GM18951 (cell line): Measurements from ENCODE around the gene TRABD2A.
"Not testable (repeated sequence)": the region's sequence is repeated elsewhere in the genome, so short reads cannot be mapped to it uniquely, and the experiment has no call there.

Experiments
- POLR2A ChIP-seq: IDR thresholded peaks from 4 replicates; pipeline ENCODE4 v1.6.1; 2011; ENCODE audit warnings: mild to moderate bottlenecking; ENCODE audit not compliant: insufficient read length, insufficient read depth; ENCODE audit errors: extremely low read depth
- in situ Hi-C: fragments of 300-500 bp; cut with MboI; formaldehyde crosslinking; loops from one replicate; pipeline ENCODE4 v1.12.0; 2022; ENCODE audit warnings: low sequenced_read_pairs, mixed read lengths, inconsistent platforms; ENCODE audit not compliant: unreplicated experiment

Gene TRABD2A

GRCh38 chr2:84799772-84800171, 81.1 kb downstream of the TRABD2A start:
- TF ChIP-seq POLR2A = no peak
- in situ Hi-C loops = no loop called here

DNA sequence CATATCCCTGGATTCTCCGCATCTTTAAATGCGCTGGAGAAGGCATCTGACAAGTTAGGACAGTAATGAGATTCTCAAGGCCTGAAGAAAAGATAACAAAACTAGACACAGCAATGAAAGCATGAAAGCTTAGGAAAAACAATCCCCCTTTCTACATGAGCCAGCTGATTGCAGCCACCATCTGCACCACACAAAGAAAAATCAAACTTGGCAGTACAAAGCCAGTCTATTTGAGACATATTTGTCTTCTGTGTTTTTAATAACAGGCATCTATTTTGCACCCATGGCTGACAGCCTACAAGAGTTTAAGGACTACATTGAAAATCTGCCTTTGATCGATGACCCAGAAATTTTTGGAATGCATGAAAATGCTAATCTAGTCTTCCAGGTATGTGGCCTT, 83.6 kb downstream of the TRABD2A start:
- no peak for TF ChIP-seq POLR2A
- in situ Hi-C loops = no loop called here

DNA sequence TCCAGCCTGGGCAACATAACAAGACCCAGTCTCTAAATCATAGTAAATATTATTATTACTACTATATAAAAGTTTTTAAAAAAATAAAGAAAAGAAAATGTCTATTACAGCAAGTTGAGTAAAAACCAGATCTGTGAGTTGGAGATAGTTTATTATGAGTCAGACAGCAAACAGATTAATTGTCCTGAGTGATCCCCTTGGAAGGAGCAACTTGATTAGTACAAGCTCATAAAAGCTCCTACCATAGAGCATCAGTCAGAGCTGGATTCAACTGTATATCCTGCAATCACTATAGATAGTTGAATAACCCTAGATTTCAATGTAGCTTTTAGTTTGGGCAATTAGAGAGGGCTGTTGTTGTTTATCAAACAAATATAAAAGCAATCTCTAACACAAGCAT, 84.1 kb downstream of the TRABD2A start:
- no peak for TF ChIP-seq POLR2A
- in situ Hi-C loops = no loop called here

GRCh38 chr2:84793641-84794040, 87.2 kb downstream of the TRABD2A start:
- in situ Hi-C loops = no loop called here
- TF ChIP-seq POLR2A = no peak

DNA sequence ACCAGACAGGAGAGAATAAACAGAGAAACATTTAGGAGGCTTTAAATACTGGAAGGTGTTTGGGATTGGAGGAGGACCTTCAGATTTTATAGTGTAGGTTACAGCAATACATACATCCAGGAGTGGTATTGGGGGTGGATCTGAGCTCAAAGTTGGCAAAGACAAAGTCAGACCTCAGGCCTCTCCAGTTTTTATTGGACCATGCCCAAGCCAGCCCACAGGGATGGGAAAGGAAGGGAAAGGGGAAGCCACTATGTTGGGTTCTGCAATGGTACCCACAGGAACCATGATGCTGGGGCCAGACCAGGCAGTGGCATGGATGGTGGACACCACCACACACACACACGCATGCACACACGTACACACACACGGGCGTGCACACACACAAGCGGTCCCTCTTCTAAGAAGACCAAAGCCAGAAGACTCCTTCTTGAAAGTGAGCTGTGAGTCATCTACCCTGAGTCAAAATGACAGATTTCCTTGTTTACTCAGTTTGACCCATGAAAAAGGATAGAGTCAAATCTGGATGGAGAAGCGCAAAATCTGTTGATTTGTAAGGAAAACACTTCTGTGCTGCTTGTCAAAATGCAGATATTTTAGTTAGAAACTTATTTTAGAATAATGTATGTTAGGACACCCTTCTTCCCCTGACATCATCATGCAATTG, 87.9 kb downstream of the TRABD2A start:
- in situ Hi-C loops = no loop called here
- no peak for TF ChIP-seq POLR2A

DNA sequence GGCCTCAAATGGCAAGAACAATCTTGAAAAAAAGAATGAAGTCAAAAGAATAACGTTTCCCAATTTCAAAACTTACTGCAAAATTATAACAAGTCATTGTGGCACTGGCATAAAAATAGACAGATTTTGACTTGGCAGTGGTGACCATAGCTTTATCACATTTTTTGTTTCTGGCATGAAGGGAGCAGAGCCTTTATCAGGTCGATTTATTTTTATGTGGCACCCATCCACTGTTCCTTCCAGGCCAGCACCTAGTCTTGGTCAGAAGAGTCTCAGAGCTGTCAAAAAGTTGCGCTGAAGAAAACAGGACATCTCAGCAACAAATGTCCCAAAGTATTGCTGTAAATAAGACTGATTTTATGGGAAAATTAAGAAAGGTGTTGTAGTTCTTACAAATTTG, 92.4 kb downstream of the TRABD2A start:
- no peak for TF ChIP-seq POLR2A
- in situ Hi-C loops = no loop called here

- no peak for TF ChIP-seq POLR2A
- in situ Hi-C loops = no loop called here
Observed at GRCh38 chr2:84788027-84788426, 92.9 kb downstream of the TRABD2A start.

DNA sequence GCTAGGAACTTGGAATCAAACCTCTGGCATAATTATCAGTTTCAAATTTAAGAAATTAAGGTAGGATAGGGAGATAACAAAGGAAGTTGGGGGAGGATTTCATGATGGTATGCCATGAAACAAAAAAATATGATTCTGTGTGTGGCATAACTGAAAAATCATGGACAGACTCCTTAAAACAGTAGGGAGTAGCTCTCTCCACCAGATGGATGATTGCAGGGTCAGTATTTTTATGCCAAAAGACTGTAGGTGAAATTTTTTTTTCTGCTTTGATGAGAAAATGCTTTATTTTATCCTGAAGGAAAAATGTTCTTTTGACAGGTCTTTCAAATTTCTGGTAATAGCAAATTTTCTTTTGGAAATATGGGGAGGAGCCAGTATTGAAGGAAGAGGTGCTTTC, 94.3 kb downstream of the TRABD2A start:
- in situ Hi-C loops = no loop called here
- TF ChIP-seq POLR2A = no peak

GRCh38 chr2:84785950-84786349, 94.9 kb downstream of the TRABD2A start:
- TF ChIP-seq POLR2A = no peak
- in situ Hi-C loops = no loop called here

- no peak for TF ChIP-seq POLR2A
- in situ Hi-C loops = no loop called here
Observed at GRCh38 chr2:84782717-84783442, 98.0 kb downstream of the TRABD2A start.

GRCh38 chr2:84781942-84782716, 98.8 kb downstream of the TRABD2A start:
- no peak for TF ChIP-seq POLR2A
- in situ Hi-C loops = no loop called here

DNA sequence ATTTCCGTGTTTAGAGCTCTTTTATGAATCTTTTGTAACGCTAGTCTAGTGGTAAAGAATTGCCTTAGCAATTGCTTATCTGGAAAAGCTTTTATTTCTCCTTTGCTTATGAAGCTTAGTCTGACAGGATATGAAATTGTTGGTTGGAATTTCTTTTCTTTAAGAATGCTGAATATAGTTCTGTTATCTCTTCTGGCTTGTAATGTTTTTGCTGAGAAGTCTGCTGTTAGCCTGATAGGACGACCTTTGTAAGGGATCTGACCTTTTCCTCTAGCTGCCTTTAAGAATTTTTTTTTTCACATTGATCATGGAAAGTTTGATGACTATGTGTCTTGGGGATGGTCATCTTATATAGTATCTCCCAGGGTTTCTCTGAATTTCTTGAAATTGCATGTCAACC, 101.1 kb downstream of the TRABD2A start:
- no peak for TF ChIP-seq POLR2A
- in situ Hi-C loops = no loop called here

DNA sequence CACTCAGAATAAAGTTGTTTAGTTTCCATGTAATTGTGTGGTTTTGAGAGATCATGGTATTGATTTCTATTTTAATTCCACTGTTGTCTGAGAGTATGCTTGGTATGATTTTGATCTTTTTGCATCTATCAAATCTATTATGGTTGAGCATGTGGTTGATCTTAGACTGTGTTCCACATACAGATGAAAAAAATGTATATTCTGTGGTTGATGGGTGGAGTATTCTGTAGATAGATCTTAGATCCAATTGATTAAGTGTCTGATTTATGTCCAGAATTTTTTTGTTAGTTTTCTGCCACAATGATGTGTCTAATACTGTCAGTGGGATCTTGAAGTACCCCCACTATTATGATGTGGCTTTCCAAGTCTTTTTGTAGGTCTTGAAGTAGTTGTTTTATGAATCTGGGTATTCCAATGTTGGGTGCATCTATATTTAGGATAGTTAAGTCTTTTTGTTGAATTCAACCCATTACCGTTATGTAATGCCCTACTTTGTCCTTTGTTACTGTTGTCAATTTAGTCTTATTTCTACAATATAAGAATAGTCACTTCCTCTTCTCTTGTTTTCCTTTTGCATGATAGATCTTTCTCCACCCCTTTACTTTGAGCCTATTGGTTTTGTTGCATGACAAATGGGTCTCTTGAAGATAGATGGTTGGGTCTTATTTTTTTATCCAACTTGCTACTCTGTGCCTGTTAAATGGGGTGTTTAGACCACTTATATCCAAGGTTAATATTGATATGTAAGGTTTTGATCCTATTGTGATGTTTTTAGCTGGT, 101.8 kb downstream of the TRABD2A start:
- TF ChIP-seq POLR2A = no peak
- in situ Hi-C loops = no loop called here

DNA sequence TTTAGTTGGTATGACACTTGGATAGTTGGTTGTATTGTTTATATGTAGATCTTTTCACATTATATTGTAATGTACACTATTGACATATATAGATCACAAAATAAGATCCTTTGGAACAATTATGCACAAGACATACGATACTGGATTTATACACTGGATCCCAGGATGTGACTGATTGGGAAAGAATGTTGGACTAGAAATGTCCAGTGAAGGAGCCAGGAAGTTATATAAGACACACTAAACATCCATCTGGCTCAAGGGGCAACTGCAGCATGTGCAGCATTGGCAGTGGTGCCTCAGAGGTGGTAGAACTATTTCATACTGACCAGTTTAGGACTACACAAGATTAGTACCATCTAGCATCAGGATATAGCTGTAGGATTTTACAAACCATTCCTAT, 104.9 kb downstream of the TRABD2A start:
- TF ChIP-seq POLR2A = no peak

DNA sequence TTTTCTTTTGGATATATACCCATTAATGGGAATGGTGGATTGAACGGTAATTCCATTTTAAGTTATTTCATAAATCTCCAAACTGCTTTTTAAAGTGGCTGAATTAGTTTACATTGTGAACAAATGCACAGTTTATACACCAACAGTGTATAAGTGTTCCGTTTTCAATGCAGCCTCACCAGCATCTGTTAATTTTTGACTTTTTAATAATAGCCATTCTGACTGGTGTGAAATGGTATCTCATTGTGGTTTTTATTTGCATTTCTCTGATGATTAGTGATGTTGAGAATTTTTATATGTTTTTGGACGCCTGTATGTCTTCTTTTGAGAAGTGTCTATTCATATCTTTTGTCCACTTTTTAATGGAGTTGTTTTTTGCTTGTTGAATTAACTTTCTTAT, 107.3 kb downstream of the TRABD2A start:
- in situ Hi-C loops = not testable (repeated sequence)

More for the DNA sequence above, 104.9 kb downstream of the TRABD2A start:
- in situ Hi-C loops = no loop called here
